ENCODE results near the gene PI4KA.

PI4KA gene

DNA sequence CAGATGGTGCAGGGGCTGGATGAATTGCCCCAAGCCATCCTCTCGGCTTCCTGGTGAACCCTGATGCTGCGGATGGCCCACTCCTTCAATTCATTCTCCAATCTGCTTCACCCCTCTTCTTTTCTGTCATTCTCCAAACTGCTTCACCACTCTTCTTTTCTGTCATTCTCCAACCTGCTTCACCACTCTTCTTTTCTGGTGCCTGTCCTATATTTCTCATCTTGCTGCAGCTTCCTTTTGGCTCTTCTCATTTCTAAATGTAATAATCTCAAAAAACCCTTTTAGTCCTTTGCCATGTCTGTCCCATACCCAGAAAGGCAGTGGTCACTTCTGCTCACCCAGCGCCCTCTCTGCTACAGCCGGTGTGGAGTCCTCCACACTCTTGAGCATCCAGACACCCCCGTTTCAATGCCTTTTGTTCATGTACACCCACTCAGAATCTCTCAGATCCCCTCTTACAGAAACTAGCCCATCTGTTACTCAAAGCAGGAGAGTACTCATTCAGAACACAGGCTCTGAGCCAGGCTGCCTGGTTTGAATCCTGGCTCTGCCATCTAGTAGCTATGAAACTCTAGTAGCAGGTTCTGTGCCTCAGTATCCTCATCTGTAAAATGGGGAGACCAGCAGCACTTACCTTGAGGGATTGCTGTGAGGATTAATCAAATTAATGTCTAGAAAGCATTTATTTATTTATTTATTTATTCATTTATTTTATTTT is 69.8 kb downstream of the PI4KA start:
- no peak for TF ChIP-seq ZNF274 (IDR thresholded peaks at IDR 0.05; ENCODE audit: low read depth, low read length)
- H3K4me3 ChIP-seq (ENCODE audit: low read length) = no peak overlapping the region

DNA sequence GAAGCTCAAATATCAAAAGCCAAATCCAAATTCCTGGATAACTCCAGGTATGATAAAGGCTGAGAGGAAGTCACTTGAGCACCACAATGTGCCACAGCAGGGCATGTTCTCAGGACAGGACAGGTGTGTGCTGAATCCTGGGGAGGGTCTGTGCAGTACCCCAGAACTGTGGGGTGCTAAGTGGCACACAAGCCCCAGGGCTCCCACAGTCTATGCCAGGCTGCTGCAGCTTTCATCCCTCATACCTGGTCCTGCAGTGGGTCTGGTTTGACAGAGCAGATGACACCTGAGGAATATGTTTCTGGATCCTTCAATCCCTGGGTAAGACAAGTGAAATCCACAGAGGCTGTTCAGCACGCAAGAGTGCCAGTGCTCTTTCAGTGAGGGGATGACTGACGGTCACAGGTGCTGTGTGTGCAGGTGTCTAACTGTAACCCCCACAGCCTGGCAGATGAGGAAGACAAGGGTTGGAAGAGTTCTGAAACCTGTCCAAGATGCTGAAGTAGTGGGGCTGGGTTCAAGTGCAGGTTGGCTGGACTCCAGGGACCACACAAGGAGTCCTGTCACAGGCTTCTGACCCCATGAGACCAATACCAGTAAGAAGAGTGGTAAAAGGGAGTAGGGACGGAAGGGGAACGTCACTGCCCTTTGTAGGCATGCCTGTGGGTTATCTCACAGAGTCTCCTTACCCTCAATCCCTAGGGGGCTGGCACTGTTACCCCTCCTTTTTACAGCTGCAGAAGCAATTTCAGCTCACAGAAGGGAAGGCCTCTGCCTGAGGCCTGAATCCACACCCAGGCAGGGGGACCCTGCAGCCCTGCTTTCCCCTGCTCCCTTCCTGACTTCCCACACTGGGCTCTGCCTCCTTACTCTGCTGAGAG is 70.6 kb downstream of the PI4KA start:
- no peak for TF ChIP-seq ZNF274 (IDR thresholded peaks at IDR 0.05; ENCODE audit: low read depth, low read length)
- H3K4me3 ChIP-seq (ENCODE audit: low read length) = no peak overlapping the region

DNA sequence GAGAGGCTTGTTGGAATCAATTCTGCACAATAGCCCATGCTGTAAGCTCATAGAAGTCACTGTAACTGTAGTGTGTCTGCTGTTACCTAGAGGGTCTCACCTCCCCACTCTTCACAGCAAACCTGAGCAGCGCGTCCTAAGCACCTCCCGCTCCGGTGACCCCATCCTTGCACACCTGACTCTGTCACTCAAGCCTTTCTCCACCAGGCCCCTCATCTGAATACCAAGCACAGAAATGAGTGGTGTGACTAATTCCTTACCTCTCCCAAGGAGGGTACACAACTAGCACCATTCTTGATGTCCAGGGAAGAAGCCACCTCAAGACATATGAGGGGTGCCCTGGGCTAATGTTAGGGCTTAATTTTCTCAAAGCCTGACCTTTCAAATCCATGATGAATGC is 71.4 kb downstream of the PI4KA start:
- no peak for TF ChIP-seq ZNF274 (IDR thresholded peaks at IDR 0.05; ENCODE audit: low read depth, low read length)
- H3K4me3 ChIP-seq (ENCODE audit: low read length) = no peak overlapping the region

DNA sequence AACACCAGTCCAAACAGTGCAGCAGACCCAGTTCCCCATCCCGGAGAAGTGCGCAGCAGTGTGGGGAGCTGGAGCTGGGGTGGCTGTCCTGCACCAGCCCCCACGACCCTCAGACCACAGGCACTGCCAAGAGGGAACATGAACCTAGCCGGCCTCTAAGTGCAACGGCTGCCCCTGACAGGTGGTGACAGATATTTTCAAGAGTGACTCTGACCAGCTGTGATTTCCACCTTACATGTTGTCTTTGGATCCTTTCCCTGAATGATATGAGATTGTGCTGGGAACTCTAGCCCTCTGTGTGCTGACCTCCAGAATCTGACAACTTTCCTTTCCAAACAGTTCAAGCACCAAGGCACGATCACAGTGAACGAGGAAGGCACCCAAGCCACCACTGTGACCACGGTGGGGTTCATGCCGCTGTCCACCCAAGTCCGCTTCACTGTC is 72.1 kb downstream of the PI4KA start:
- no peak for TF ChIP-seq ZNF274 (IDR thresholded peaks at IDR 0.05; ENCODE audit: low read depth, low read length)
- no peak overlapping the region for H3K4me3 ChIP-seq (ENCODE audit: low read length)

DNA sequence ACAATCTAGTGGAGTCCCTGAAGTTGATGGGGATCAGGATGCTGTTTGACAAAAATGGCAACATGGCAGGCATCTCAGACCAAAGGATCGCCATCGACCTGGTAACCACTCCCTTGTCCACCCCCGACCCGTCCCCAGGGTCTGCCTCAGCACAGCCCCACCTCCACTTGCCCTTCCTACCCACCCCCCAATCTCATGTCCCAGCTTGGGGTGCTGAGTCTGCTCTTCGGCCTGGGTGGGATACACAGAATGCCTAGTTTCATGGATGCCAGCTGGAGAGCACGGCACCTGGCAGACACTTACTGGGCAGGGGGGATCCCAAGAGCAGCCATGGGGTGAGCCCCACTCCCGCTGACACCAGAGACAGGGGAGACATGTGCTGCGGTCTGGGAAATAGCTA is 72.6 kb downstream of the PI4KA start:
- TF ChIP-seq ZNF274 (IDR thresholded peaks at IDR 0.05; ENCODE audit: low read depth, low read length) = no peak
- no peak overlapping the region for H3K4me3 ChIP-seq (ENCODE audit: low read length)

DNA sequence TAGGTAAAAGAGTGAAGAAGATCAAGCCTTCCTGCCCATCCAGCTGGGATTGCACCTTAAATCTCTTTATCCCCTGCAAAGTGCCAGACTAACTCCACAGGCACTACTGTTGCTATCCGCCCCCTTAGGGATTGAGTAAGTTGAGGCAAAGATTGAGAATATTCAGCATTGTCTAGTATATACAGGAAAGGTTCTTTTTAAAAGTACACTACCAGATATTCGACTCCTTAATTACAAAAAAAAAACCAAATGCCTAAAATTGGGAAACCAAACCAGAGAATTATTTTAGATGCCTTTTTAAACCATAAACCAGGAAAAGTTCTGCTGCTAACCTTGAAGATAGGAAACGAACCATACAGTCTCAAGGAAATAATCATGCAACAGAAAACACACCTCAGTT is 73.2 kb downstream of the PI4KA start:
- no peak for TF ChIP-seq ZNF274 (IDR thresholded peaks at IDR 0.05; ENCODE audit: low read depth, low read length)
- H3K4me3 ChIP-seq (ENCODE audit: low read length) = no peak overlapping the region

DNA sequence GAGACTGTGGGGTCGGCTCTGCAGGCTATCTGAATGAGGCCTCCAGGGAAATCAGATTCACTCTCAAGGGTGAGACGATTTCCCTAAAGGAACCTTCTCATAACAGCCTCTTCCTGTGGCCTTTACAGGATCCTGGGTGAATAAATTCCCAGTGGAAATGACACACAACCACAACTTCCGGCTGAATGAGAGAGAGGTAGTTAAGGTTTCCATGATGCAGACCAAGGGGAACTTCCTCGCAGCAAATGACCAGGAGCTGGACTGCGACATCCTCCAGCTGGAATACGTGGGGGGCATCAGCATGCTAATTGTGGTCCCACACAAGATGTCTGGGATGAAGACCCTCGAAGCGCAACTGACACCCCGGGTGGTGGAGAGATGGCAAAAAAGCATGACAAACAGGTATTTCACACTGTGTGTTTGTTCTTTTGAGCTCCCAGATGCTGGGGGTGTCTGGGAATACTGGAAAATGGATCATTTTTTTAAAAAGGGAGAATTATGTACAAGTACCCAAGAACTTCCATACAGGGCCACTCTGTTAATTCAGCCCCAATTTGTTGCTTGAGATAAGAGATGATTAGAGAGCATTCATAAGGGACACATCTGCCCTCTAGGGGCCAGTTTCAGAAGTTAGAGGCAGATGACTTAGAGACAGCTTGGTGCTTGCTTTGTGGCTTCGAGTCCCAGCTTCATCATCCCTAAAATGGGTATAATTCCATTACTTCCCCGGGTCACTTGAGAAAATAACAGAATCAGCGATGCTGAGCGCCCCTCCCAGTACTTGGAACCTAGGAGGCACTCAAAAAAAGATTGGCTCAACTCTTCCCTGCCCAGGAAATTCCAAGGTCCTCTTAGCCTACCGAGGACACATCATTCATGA is 74.5 kb downstream of the PI4KA start:
- H3K4me3 ChIP-seq (ENCODE audit: low read length) = no peak overlapping the region
- TF ChIP-seq ZNF274 (IDR thresholded peaks at IDR 0.05; ENCODE audit: low read depth, low read length) = no peak

DNA sequence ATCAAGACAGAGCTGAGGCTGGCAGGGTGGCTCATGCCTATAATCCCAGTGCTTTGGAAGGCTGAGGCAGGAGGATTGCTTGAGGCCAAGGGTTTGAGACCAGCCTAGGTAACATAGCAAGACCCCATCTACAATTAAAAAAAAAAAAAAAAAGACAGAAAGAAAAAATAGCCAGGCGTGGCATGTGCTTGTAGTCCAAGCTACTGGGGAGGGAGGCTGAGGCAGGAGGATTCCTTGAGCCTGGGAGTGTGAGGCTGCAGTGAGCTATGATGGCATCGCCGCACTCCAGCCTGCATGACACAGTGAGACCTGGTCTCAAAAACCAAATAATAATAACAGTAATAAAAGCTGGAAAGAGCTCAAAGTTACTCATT is 75.3 kb downstream of the PI4KA start:
- no peak overlapping the region for H3K4me3 ChIP-seq (ENCODE audit: low read length)
- no peak for TF ChIP-seq ZNF274 (IDR thresholded peaks at IDR 0.05; ENCODE audit: low read depth, low read length)

DNA sequence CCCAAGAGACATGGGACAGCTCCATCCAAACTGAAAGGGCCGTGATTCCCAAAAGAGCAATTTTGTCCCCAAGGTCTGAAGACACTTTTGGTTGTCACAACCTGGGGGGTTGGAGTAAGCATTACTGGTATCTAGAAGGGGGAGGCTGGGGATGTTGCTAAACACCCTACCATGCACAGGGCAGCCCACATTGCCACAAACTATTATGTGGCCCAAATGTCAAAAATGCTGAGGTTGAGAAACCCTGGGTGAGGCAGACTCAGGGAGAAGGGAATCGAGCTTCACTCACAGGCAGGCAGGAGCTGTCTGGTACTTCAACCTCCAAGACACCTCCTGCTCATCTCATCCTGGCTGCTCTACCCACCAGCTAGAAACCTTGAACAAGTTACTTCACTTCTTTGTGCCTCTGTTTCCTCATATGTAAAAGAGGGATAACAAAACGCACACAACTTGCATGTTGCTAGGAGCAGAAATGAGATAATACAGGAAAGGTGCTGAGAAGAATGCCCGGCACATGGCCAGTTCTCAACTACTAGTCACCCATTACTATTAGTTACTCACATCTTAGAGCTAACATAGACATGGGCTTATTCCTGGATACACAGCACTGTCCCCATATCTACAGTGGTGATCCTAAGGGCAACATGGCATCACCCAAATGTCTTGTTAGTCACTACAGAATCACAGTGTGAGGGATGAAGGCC is 75.9 kb downstream of the PI4KA start:
- no peak for TF ChIP-seq ZNF274 (IDR thresholded peaks at IDR 0.05; ENCODE audit: low read depth, low read length)
- H3K4me3 ChIP-seq (ENCODE audit: low read length) = no peak overlapping the region

DNA sequence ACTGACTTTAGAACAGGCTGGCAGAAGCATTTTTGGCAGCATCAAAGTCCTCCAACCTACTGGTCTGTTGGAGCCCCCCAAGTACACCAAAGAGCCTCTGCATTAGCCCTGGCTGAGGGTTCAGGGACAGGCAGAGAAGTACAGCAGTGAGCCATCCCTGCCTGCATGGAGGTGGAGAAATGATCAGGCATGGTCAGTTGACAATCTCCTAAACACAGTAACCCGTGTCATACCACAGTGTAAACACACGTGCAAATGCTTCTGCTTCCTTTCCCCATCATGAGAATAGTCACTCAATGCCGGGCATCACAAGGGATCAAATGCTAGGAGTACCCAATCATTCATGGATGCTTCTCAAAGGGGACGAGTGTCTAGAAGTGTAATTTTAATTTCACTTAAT is 76.5 kb downstream of the PI4KA start:
- no peak for TF ChIP-seq ZNF274 (IDR thresholded peaks at IDR 0.05; ENCODE audit: low read depth, low read length)
- no peak overlapping the region for H3K4me3 ChIP-seq (ENCODE audit: low read length)

DNA sequence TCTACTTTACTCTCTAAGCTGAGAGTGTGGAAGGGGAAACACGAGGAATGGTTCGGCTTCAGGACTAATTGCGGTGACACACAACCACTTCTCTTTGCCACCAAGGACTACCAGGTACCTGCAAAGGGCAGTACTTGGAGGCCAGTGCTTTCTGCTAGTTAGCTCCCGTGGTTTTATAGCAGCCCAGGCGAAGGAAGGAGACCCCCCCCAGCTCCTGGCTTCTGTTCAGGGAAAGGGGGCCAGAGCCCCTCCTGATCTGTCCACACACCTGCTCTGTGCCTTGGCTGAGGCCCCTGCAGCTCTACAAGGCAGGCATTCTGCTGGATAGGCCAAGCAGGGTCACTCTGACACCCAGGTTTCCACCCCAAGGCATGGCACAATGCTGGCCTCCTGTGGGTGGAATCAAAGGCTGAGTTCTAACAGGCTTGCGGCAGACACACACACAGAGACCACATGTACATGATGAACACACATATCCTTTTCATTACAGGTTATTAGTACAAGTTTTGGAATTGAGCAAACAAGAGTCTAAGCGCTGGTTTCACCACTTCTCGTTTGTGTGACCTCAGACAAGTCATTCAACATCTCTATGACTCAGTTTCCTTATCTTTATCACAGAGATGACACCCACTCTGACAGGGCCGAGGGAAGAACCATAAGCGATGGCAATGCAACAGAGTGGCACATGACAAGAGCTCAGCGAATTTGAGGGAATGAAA is 77.2 kb downstream of the PI4KA start:
- TF ChIP-seq ZNF274 (IDR thresholded peaks at IDR 0.05; ENCODE audit: low read depth, low read length) = no peak
- H3K4me3 ChIP-seq (ENCODE audit: low read length) = no peak overlapping the region

DNA sequence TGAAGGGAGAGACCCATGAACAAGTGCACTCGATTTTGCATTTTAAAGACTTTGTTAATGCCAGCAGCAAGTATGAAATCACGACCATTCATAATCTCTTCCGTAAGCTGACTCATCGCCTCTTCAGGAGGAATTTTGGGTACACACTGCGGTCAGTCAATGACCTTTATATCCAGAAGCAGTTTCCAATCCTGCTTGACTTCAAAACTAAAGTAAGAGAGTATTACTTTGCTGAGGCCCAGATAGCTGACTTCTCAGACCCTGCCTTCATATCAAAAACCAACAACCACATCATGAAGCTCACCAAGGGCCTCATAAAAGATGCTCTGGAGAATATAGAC is 78.8 kb downstream of the PI4KA start:
- no peak for TF ChIP-seq ZNF274 (IDR thresholded peaks at IDR 0.05; ENCODE audit: low read depth, low read length)
- H3K4me3 ChIP-seq (ENCODE audit: low read length) = no peak overlapping the region

Measured in GM08714 (cell line).